A549 (cell line): ENCODE data around the gene MYCN. TPM values are rescaled to one million over a fixed set of nuclear protein-coding genes. Genes with fewer than 3 reads are reported as not detected.

Experiments
- ATAC-seq, 2 experiments: fragments of 200-7000 bp in 1 of 2; fragments of >200 bp in 1 of 2; cut with Nextera tagmentation in 1 of 2; cut with Tn5 transposase in 1 of 2; 3 replicates each; pipeline versions ENCODE4 v1.8.0 to v1.9.1; 2018 to 2020; ENCODE audit warnings: mild to moderate bottlenecking in 1 of 2, moderate library complexity in 1 of 2
- CTCF ChIA-PET: fragments of 300-600 bp; sonication (Branson Sonifier 250); formaldehyde crosslinking; extraction: SDS; loops from one replicate; lab custom pipeline; 2021; ENCODE audit warnings: antibody characterized with exemption, inconsistent platforms; lab: Yijun Ruan, JAX
- POLR2A ChIA-PET: fragments of 350-600 bp; formaldehyde crosslinking; extraction: SDS; loops from one replicate; lab custom pipeline; 2021; ENCODE audit warnings: antibody characterized with exemption, inconsistent platforms; lab: Yijun Ruan, JAX
- DNase-seq, 2 experiments: peaks; one replicate each; pipeline versions ENCODE4 v3.0.0 to v3.0.0-alpha.2; 2011 to 2016; ENCODE audit warnings: low read depth in 1 of 2, low spot score in 1 of 2
- FAIRE-seq: peaks from 2 replicates; lab custom pipeline; 2011; peaks lifted over from hg19 to GRCh38; lab: Jason Lieb, UNC
- H3K27ac ChIP-seq, 2 experiments: fragments of >200 bp; sonication (Bioruptor Twin); formaldehyde crosslinking; 3 replicates each; pipeline ENCODE4 v1.5.1; 2016 to 2017
- H3K4me1 ChIP-seq: fragments of >200 bp; sonication (Bioruptor Twin); formaldehyde crosslinking; 3 replicates; pipeline ENCODE4 v1.6.1; 2016
- H3K4me2 ChIP-seq: fragments of >200 bp; sonication (Bioruptor Twin); formaldehyde crosslinking; 3 replicates; pipeline ENCODE4 v1.6.1; 2016
- H3K4me3 ChIP-seq: fragments of >200 bp; sonication (Bioruptor Twin); formaldehyde crosslinking; 3 replicates; pipeline ENCODE4 v1.5.1; 2016
- H3K9me3 ChIP-seq: fragments of >200 bp; sonication (Bioruptor Twin); formaldehyde crosslinking; 3 replicates; pipeline ENCODE4 v1.6.1; 2016
- BHLHE40 ChIP-seq: IDR thresholded peaks from 2 replicates; pipeline ENCODE4 v1.6.1; 2012; ENCODE audit warnings: low read depth, low read length, inconsistent platforms
- CBX2 ChIP-seq: fragments of 200-600 bp; sonication (generic); IDR thresholded peaks from 2 replicates; pipeline ENCODE4 v1.6.1; 2016; ENCODE audit warnings: low read depth, mild to moderate bottlenecking, borderline replicate concordance
- CBX8 ChIP-seq: fragments of 200-600 bp; sonication (generic); IDR thresholded peaks from 2 replicates; pipeline ENCODE4 v1.6.1; 2016
- CEBPB ChIP-seq, 2 experiments: fragments of >200 bp in 1 of 2; sonication (Bioruptor Twin) in 1 of 2; formaldehyde crosslinking in 1 of 2; IDR thresholded peaks; 2 replicates each; pipeline ENCODE4 v1.6.1; 2012 to 2016
- CTCF ChIP-seq: fragments of >200 bp; sonication (Bioruptor Twin); formaldehyde crosslinking; IDR thresholded peaks from 3 replicates; pipeline ENCODE4 v1.5.1; 2016
- E2F6 ChIP-seq: IDR thresholded peaks from 2 replicates; pipeline ENCODE4 v1.6.1; 2012; ENCODE audit warnings: low read depth, borderline replicate concordance
- EHMT2 ChIP-seq: fragments of 200-600 bp; sonication (generic); IDR thresholded peaks from 2 replicates; pipeline ENCODE4 v1.6.1; 2016; ENCODE audit warnings: antibody characterized with exemption, low read depth, mild to moderate bottlenecking, moderate library complexity
- FOSL2 ChIP-seq, 2 experiments: fragments of 450-650 bp in 1 of 2; fragments of >200 bp in 1 of 2; sonication (Bioruptor Twin) in 1 of 2; formaldehyde crosslinking; IDR thresholded peaks; 2 replicates each; pipeline versions ENCODE4 v1.5.0 to v1.6.1; 2016 to 2020; ENCODE audit warnings: mild to moderate bottlenecking in 1 of 2, moderate library complexity in 1 of 2
- GATA3 ChIP-seq: IDR thresholded peaks from 2 replicates; pipeline ENCODE4 v1.6.1; 2012; ENCODE audit warnings: borderline replicate concordance
- HES2 ChIP-seq: fragments of >200 bp; sonication (Bioruptor Twin); formaldehyde crosslinking; IDR thresholded peaks from 2 replicates; pipeline ENCODE4 v1.6.1; 2016
- KDM1A ChIP-seq: fragments of 200-600 bp; sonication (generic); IDR thresholded peaks from 2 replicates; pipeline ENCODE4 v1.6.1; 2016; ENCODE audit warnings: low read depth, mild to moderate bottlenecking
- MAZ ChIP-seq: fragments of 150-350 bp; IDR thresholded peaks from 2 replicates; pipeline ENCODE4 v1.6.1; 2014; ENCODE audit warnings: antibody characterized with exemption, low read depth, low read length, borderline replicate concordance
- NPAS2 ChIP-seq: fragments of 250-450 bp; sonication (Bioruptor Pico); IDR thresholded peaks from 2 replicates; pipeline ENCODE4 v1.8.0; 2022; ENCODE audit warnings: mild to moderate bottlenecking, moderate library complexity, borderline replicate concordance
- PBX3 ChIP-seq: IDR thresholded peaks from 2 replicates; pipeline ENCODE4 v1.6.1; 2012
- POLR2AphosphoS2 ChIP-seq: conservative IDR thresholded peaks from 2 replicates; pipeline ENCODE4 v1.6.1; 2012; ENCODE audit warnings: low read length, improper control_type of control experiment, inconsistent platforms
- RAD21 ChIP-seq, 2 experiments: fragments of >200 bp in 1 of 2; sonication (Bioruptor Twin) in 1 of 2; formaldehyde crosslinking in 1 of 2; IDR thresholded peaks in 1 of 2; conservative IDR thresholded peaks in 1 of 2; 2 replicates in 1 of 2; 3 replicates in 1 of 2; pipeline ENCODE4 v1.6.1; 2012 to 2018; ENCODE audit warnings: inconsistent platforms in 1 of 2
- SMC3 ChIP-seq: fragments of >200 bp; sonication (Bioruptor Twin); formaldehyde crosslinking; IDR thresholded peaks from 3 replicates; pipeline ENCODE4 v1.6.1; 2018; ENCODE audit warnings: inconsistent platforms
- WGBS: methylation state at CpG from one replicate; pipeline ENCODE4 v1.1.6; 2017; ENCODE audit errors: missing lambda C conversion rate; 5-methylcytosine and 5-hydroxymethylcytosine counted together
- polyA plus RNA-seq, 4 experiments: library from polyadenylated mRNA; depleted of rRNA in 3 of 4; stranded (reverse); fragments of >200 nt; fragmentation: RNase III in 1 of 4; extraction: RNeasy Plus Mini Kit Qiagen cat#74134 plus additional on column Dnase treatment in 1 of 4; gene quantifications; 2 replicates in 3 of 4; 3 replicates in 1 of 4; pipeline ENCODE4 v1.2.3, GENCODE V29; 2011 to 2017

Gene MYCN
- polyA plus RNA-seq, 2 of the 4 experiments (the other 2 are of a cell fraction): not detected

GRCh38 chr2:15973481-15974401 is 33.4 kb downstream of the MYCN start:
- Histone ChIP-seq H3K4me3 (no peak overlapping the region), H3K9me3 (no peaks in the 10 kb centered on the region), H3K4me2 (no peak overlapping the region), H3K27ac (no peak overlapping the region), H3K4me1 (no peaks in the 10 kb centered on the region)
- TF ChIP-seq GATA3 (no peak), CEBPB (IDR thresholded peaks at IDR 0.05) (no peak), NPAS2 (CRISPR knock-in tag) (no peak), RAD21 (conservative IDR thresholded peaks at IDR 0.05 in 1 of 2, IDR thresholded peaks at IDR 0.05 in 1 of 2) (no peak), SMC3 (no peak), HES2 (no peak), MAZ (no peak), POLR2AphosphoS2 (no peak), KDM1A (no peak), PBX3 (no peak), FOSL2 (IDR thresholded peaks at IDR 0.05) (no peak), FOSL2 (CRISPR knock-in tag; IDR thresholded peaks at IDR 0.05) (no peak), EHMT2 (no peak), E2F6 (no peak), CTCF (no peak)
- no peak for FAIRE-seq
- ChIA-PET POLR2A (no interaction called here), CTCF (no interaction called here)
- no peak; a peak in 1 of 6 replicates for ATAC-seq
- no peak for DNase-seq
- WGBS: 40% methylated on average over 7 of the region's 7 CpGs

- no peak for DNase-seq
- Histone ChIP-seq H3K4me1 (no peaks in the 10 kb centered on the region), H3K27ac (no peak overlapping the region), H3K4me3 (no peak overlapping the region), H3K9me3 (no peaks in the 10 kb centered on the region), H3K4me2 (no peak overlapping the region)
- WGBS: 15% methylated on average over 5 of the region's 5 CpGs
- ChIA-PET CTCF (interaction anchor here (1.2 kb wide), 1 partner anchor 37 kb away, joined by 3 read pairs; no protein-coding TSS in a partner anchor), POLR2A (no interaction called here)
- ATAC-seq: no peak
- no peak for TF ChIP-seq CBX2
- no peak for FAIRE-seq
Observed at GRCh38 chr2:15974565-15975260, 34.4 kb downstream of the MYCN start.

GRCh38 chr2:15975261-15975600 is 34.9 kb downstream of the MYCN start:
- CTCF ChIA-PET: interaction anchor here (1.2 kb wide), 1 partner anchor 37 kb away, joined by 3 read pairs; no protein-coding TSS in a partner anchor
- Histone ChIP-seq H3K27ac (no peak overlapping the region), H3K4me2 (no peak overlapping the region), H3K9me3 (no peaks in the 10 kb centered on the region)
- WGBS: 82% methylated on average over 3 of the region's 3 CpGs
- POLR2A ChIA-PET: no interaction called here
- no peak for ATAC-seq
- DNase-seq: no peak
- no peak for FAIRE-seq
- TF ChIP-seq BHLHE40: no peak
- peak; percentile 71 to 79; a peak in 3 of 4 replicates for TF ChIP-seq CEBPB (IDR thresholded peaks at IDR 0.05)
- no peak for TF ChIP-seq CBX8
- TF ChIP-seq POLR2AphosphoS2: no peak
- TF ChIP-seq, all 56 proteins: peak for 1
- Histone ChIP-seq H3K4me1 (no peaks in the 10 kb centered on the region), H3K4me3 (no peak overlapping the region)
